Left lung (tissue), 10 donors: ENCODE data around the gene SMIM13. TPM values are rescaled to one million over a fixed set of nuclear protein-coding genes. Genes with fewer than 3 reads are reported as not detected.
A peak's percentile ranks its signal among the peaks of the same experiment; 100 is the strongest.

Experiments used
- ATAC-seq: fragments of 200-7000 bp; cut with Tn5 transposase; one replicate; pipeline ENCODE4 v1.9.1; 2020; ENCODE audit warnings: moderate library complexity
- DNase-seq, 4 donors: peaks; one replicate each; pipeline ENCODE4 v3.0.0-alpha.2; 2013 to 2020
- H3K27ac ChIP-seq, 2 donors: fragments of 200-600 bp; sonication (generic) in 1 of 2; one replicate each; pipeline versions ENCODE4 v1.5.0 to v1.8.0; 2020 to 2021
- H3K27me3 ChIP-seq, 2 donors: fragments of 200-600 bp; sonication (generic) in 1 of 2; one replicate each; pipeline versions ENCODE4 v1.5.0 to v1.8.0; 2020 to 2021
- H3K36me3 ChIP-seq, 2 donors: fragments of 200-600 bp; sonication (generic) in 1 of 2; one replicate each; pipeline versions ENCODE4 v1.5.0 to v1.8.0; 2020 to 2021
- H3K4me1 ChIP-seq, 2 donors: fragments of 200-600 bp; one replicate each; pipeline ENCODE4 v1.8.0; 2021
- H3K4me3 ChIP-seq, 2 donors: fragments of 200-600 bp; sonication (generic) in 1 of 2; one replicate each; pipeline versions ENCODE4 v1.5.0 to v1.8.0; 2020 to 2021; ENCODE audit warnings: mild to moderate bottlenecking in 1 of 2
- H3K9me3 ChIP-seq, 2 donors: fragments of 200-600 bp; sonication (generic) in 1 of 2; one replicate each; pipeline versions ENCODE4 v1.5.0 to v1.8.0; 2020 to 2021
- intact Hi-C, 2 donors: fragments of 100-400 bp; cut with DNase I; formaldehyde crosslinking; loops; one replicate each; pipeline versions ENCODE4 v1.11.2 to v1.14.2; 2022
- polyA plus RNA-seq, 6 donors: library from polyadenylated mRNA; unstranded; fragments of 120-200 nt; gene quantifications; one replicate each; pipeline ENCODE4 v1.2.1, GENCODE V29; 2013; ENCODE audit not compliant: insufficient read length in 6 of 6
- total RNA-seq, 2 donors: library from RNA; stranded (reverse); fragmentation: NEBNext Ultra II Directional; extraction: Animal tissue kit (Norgen Biotek cat#: 25700); gene quantifications; one replicate each; pipeline ENCODE4 v1.2.1, GENCODE V29; 2021
- TF ChIP-seq, protein P1 (sequence below), 2 donors: fragments of 200-600 bp; sonication (generic) in 1 of 2; IDR thresholded peaks; one replicate each; pipeline versions ENCODE4 v1.5.0 to v1.8.0; 2021; ENCODE audit warnings: antibody characterized with exemption in 2 of 2
- donor health status: DM: no; HTN: yes; CAD: no.
- donor health status: DM: no; HTN: no; CAD: no.

SMIM13 gene
- total and polyA plus RNA-seq, 8 donors, result 9.6 to 18.1 (median 15.8) TPM

DNA sequence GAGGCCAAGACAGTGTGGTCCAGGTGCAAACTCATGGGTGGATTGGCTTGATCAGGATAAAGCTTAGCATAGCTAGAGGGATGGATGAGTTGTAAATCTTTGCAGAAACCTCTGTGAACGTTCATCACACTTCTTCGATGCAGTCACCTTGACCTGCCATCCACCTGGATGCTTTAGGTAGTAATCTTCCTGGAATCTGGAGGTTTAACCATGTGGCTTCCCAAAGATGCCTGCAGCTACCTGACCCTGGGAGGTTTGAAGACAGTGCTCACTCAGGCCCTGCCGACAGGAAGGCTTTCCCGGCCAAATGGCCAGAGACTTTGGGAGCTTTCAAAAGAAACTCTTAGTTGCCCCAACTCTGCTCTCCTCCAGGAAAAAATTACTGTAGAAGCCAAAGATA is 73.3 kb downstream of the SMIM13 start:
- intact Hi-C loops, result no loop called here
- Histone ChIP-seq H3K27me3 (no peaks in the 10 kb centered on the region), H3K27ac (no peak overlapping the region), H3K4me3 (no peak overlapping the region), H3K4me1 (no peaks in the 10 kb centered on the region), H3K36me3 (no peaks in the 10 kb centered on the region), H3K9me3 (no peaks in the 10 kb centered on the region)
- ATAC-seq, result no peak
- DNase-seq, result no peak
- TF ChIP-seq, protein P1, sequence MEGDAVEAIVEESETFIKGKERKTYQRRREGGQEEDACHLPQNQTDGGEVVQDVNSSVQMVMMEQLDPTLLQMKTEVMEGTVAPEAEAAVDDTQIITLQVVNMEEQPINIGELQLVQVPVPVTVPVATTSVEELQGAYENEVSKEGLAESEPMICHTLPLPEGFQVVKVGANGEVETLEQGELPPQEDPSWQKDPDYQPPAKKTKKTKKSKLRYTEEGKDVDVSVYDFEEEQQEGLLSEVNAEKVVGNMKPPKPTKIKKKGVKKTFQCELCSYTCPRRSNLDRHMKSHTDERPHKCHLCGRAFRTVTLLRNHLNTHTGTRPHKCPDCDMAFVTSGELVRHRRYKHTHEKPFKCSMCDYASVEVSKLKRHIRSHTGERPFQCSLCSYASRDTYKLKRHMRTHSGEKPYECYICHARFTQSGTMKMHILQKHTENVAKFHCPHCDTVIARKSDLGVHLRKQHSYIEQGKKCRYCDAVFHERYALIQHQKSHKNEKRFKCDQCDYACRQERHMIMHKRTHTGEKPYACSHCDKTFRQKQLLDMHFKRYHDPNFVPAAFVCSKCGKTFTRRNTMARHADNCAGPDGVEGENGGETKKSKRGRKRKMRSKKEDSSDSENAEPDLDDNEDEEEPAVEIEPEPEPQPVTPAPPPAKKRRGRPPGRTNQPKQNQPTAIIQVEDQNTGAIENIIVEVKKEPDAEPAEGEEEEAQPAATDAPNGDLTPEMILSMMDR (IDR thresholded peaks at IDR 0.05), result no peak

DNA sequence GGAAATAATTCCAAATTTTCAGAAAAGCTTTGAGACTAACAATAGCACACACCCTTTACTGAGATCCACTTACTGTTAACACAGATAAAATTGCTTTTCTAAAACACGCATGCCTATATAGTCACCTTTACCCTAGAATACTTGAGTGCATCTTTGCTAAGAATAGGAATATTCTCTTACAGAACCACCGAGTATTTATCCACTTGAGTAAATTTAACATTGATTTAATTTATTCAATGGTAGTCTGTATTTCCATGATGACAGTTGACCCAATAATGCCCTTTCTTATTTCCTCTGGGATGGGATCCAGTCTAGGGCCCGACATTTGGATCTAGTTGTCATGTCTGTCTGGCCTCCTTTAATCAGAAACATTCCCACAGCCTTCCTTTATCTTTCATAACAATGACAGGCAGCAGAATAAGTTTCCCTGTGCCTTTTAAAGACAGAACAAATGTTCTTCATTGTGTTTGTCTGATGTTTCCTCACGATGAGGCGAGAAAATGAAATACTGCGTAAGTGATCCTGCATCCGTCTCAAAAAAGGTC is 74.5 kb downstream of the SMIM13 start:
- intact Hi-C loops, result no loop called here
- no peaks in the 10 kb centered on the region for H3K9me3 ChIP-seq
- H3K27me3 ChIP-seq, result no peaks in the 10 kb centered on the region
- no peaks in the 10 kb centered on the region for H3K36me3 ChIP-seq
- TF ChIP-seq, protein P1 (IDR thresholded peaks at IDR 0.05), result no peak
- H3K4me3 ChIP-seq, result no peak overlapping the region
- H3K4me1 ChIP-seq, result peaks cover 2 to 7% of the 10 kb centered on the region in 2 donors
- H3K27ac ChIP-seq, result no peak overlapping the region
- ATAC-seq (no peak), DNase-seq (no peak)

DNA sequence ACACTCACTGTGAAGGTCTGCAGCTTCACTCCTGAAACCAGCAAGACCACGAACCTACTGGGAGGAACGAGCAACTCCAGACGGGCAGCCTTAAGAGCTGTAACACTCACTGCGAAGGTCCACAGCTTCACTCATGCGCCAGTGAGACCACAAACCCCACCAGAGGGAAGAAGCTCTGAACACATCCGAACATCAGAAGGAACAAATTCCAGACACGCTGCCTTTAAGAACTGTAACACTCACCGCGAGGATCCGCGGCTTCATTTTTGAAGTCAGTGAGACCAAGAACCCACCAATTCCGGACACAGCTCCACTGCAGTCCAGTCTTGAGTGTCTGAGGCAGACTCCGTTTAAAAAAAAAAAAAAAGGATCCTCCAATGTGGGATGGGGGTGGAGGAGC is 78.3 kb downstream of the SMIM13 start:
- intact Hi-C loops, result no loop called here
- H3K9me3 ChIP-seq, result no peaks in the 10 kb centered on the region

DNA sequence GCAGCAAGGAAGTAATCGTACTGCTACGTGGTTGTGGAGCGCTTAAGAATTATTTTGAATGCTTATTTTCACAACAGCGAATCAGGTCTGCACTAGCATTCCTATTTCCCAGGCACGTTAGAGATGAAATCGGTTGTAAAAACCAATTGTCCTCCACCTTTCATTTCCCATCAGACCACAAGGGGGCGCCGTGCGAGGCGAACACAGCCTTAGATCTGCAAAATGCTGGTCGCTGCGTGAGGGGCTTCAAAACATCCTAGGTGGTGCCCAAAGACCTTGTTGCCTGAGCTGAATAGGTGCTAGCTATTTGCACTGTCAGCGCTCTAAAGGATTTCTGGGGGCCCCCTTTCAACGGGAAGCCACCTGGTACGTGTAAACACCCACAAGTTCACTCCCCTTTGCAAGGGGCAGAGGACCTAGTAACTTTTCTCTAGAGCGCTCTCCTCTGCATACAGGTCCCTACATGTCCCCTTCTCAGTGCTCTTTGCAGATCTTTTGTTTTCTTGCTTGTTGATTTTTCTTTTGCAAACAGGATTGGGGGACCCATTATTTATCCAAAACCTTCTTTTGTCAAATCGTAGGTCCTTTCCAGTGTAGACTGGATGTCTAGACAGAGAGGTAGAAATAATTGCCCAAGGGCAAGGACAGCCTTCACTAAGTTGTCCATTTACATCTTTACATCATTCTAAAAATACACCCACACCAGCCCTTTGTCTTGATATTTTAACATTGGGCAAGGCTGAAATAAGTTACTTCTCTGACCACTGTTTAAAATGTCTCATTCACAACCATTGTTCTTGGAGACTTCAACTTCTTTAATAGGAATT is 79.1 kb downstream of the SMIM13 start:
- peak; percentile 87 for ATAC-seq

More for the DNA sequence above, 78.3 kb downstream of the SMIM13 start:
- Histone ChIP-seq H3K4me3 (no peak overlapping the region), H3K27me3 (no peaks in the 10 kb centered on the region), H3K27ac (no peak overlapping the region), H3K36me3 (no peaks in the 10 kb centered on the region), H3K4me1 (peaks cover 2 to 7% of the 10 kb centered on the region in 2 donors)
- ATAC-seq, result no peak
- no peak for DNase-seq
- TF ChIP-seq, protein P1 (IDR thresholded peaks at IDR 0.05), result no peak

DNA sequence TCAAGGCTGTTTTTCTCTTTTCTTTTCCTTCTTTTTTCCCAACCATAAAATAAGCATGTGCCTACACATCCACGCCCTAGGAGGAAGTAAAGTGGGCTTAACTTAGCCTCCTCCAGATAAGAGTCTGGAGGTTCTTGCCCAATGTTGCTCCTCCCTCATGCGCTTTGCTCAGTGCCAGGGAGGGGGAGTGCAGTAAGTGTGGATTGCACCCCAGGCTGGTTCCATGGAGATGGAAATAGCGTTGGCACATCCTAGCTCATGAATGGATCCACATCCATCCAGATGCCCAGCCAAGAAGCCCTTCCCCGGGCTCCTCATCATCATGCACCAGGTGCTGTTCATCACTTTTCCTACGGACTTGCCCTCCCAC is 80.6 kb downstream of the SMIM13 start:
- TF ChIP-seq, protein P1 (IDR thresholded peaks at IDR 0.05), result no peak
- Histone ChIP-seq H3K4me1 (peaks cover 2 to 7% of the 10 kb centered on the region in 2 donors), H3K9me3 (no peaks in the 10 kb centered on the region), H3K27me3 (no peaks in the 10 kb centered on the region), H3K27ac (no peak overlapping the region), H3K4me3 (no peak overlapping the region), H3K36me3 (no peaks in the 10 kb centered on the region)
- ATAC-seq (peak; percentile 64), DNase-seq (no peak)
- intact Hi-C loops, result no loop called here

More for the DNA sequence above, 79.1 kb downstream of the SMIM13 start:
- peak; percentile 53 to 90 (median 62) for DNase-seq
- intact Hi-C loops, result no loop called here
- H3K27me3 ChIP-seq, result no peaks in the 10 kb centered on the region
- H3K36me3 ChIP-seq, result no peaks in the 10 kb centered on the region
- H3K4me3 ChIP-seq, result no peak overlapping the region
- peaks cover 2 to 7% of the 10 kb centered on the region in 2 donors for H3K4me1 ChIP-seq
- no peak overlapping the region for H3K27ac ChIP-seq
- H3K9me3 ChIP-seq, result no peaks in the 10 kb centered on the region
- TF ChIP-seq, protein P1 (IDR thresholded peaks at IDR 0.05), result peak; percentile 85 to 92
